ENCODE measurements around the gene TNS3. TPM values are rescaled to one million over a fixed set of nuclear protein-coding genes. Genes with fewer than 3 reads are reported as not detected.

TNS3 gene
- total and polyA plus RNA-seq, 10 of the 15 experiments (the other 5 are each of a cell fraction or from before 2014, with no cell fraction given) = 0.27 to 2.7 (median 0.79) TPM

- TF ChIP-seq NFYB (IDR thresholded peaks at IDR 0.05; ENCODE audit: insufficient read depth, low read depth, low read length) (no peak), HDAC6 (IDR thresholded peaks at IDR 0.05; ENCODE audit: unreplicated experiment) (no peak), GABPA (IDR thresholded peaks at IDR 0.05; ENCODE audit: low read depth) (no peak)
Measured at GRCh38 chr7:47260270-47260669, 321.6 kb downstream of the TNS3 start (continued).

GRCh38 chr7:47259682-47260081 lies 322.2 kb downstream of the TNS3 start:
- intact Hi-C loops (cut with micrococcal nuclease; ENCODE audit: unreplicated experiment) (loop anchor here (10.0 kb wide), 3 partner anchors 175 to 1345 kb away; no protein-coding TSS in a partner anchor), in situ Hi-C loops (cut with MboI) (loop anchor here (5.0 kb wide), 1 partner anchor 558 kb away; no protein-coding TSS in a partner anchor)
- ChIA-PET RAD21 (ENCODE audit: unreplicated experiment) (no interaction called here), CTCF (no interaction called here), SMC1A (ENCODE audit: uncharacterized antibody, unreplicated experiment) (interaction anchor here (0.6 kb wide), 1 partner anchor 175 kb away, joined by 3 read pairs; no protein-coding TSS in a partner anchor), POLR2A (no interaction called here)
- H3K9me3 ChIP-seq (replicated peaks; ENCODE audit: control insufficient read depth, insufficient read depth, low read length) = no peaks in the 10 kb centered on the region
- no peaks in the 10 kb centered on the region for H4K20me1 ChIP-seq (ENCODE audit: control insufficient read depth, insufficient read depth)
- FAIRE-seq = no peak
- no peak overlapping the region for H3K27ac ChIP-seq (ENCODE audit: control insufficient read depth, insufficient read depth)
- TF ChIP-seq ZSCAN29 (IDR thresholded peaks at IDR 0.05) (no peak), RBBP5 (conservative IDR thresholded peaks at IDR 0.05) (no peak), CHD4 (IDR thresholded peaks at IDR 0.05) (no peak), NR2C2 (IDR thresholded peaks at IDR 0.05; ENCODE audit: borderline replicate concordance, control insufficient read depth, insufficient read length, low read depth) (no peak)
- ATAC-seq = no peak
- no peaks in the 10 kb centered on the region for H3K79me2 ChIP-seq (ENCODE audit: control insufficient read depth, insufficient read depth, low read length)
- H3K27me3 ChIP-seq (replicated peaks in 1 of 2; ENCODE audit: control insufficient read depth in 2 of 2, insufficient read depth in 2 of 2, low read length in 1 of 2) = no peaks in the 10 kb centered on the region; a peak in 1 of 4 replicates
- H2AFZ ChIP-seq (ENCODE audit: control insufficient read depth, low read depth, low read length) = no peak overlapping the region
- no peaks in the 10 kb centered on the region for H3K36me3 ChIP-seq (ENCODE audit: control insufficient read depth in 2 of 2, insufficient read depth in 2 of 2, low read length in 1 of 2)
- H3K4me1 ChIP-seq (ENCODE audit: control insufficient read depth, insufficient read depth, low read length) = no peaks in the 10 kb centered on the region
- DNase-seq (ENCODE audit: low read depth, low spot score) = no peak
- WGBS (ENCODE audit: insufficient coverage, insufficient replicate concordance, low lambda C conversion rate, missing lambda C conversion rate) = 37% methylated on average over 2 of the region's 2 CpGs
- H3K4me3 ChIP-seq = no peak overlapping the region
- no TSS peak for BruUV-seq (replicated peaks)
- no peak overlapping the region for H3K4me2 ChIP-seq (ENCODE audit: control insufficient read depth, insufficient read depth)
- no peak overlapping the region for H3K9ac ChIP-seq (ENCODE audit: control insufficient read depth, insufficient read depth, low read length)

Measured in GM12878 (cell line).